Measurements from ENCODE around the gene ACTMAP. TPM values are rescaled to one million over a fixed set of nuclear protein-coding genes. Genes with fewer than 3 reads are reported as not detected.

ACTMAP gene
- total RNA-seq, 1 experiment from 2014 or later: 0.39 TPM

- no peak for DNase-seq (ENCODE audit: low spot score)
Observed at GRCh38 chr19:40693896-40694295, 56.4 kb downstream of the ACTMAP start.

- no peak for DNase-seq (ENCODE audit: low spot score)
Observed at GRCh38 chr19:40693150-40693788, 57.0 kb downstream of the ACTMAP start.

GRCh38 chr19:40692212-40692551 lies 58.1 kb downstream of the ACTMAP start:
- DNase-seq (ENCODE audit: low spot score): no peak

GRCh38 chr19:40691421-40692211 lies 58.7 kb downstream of the ACTMAP start:
- no peak for DNase-seq (ENCODE audit: low spot score)

Other genes starting within 250 kb of the ACTMAP start
- gene SHKBP1, start 173.6 kb downstream of the ACTMAP start, total RNA-seq (2014; rRNA removed; shearing (Covaris generic)): 26.6 and 30.9 TPM in 2 replicates
- 4.7 and 5.6 TPM in 2 replicates for gene LTBP4, start 149.1 kb downstream of the ACTMAP start, total RNA-seq (2014; rRNA removed; shearing (Covaris generic))
- 18.4 TPM in 2 replicates for gene NUMBL, start 59.8 kb downstream of the ACTMAP start, total RNA-seq (2014; rRNA removed; shearing (Covaris generic))
- 11.9 and 19.1 TPM in 2 replicates for gene COQ8B, start 33.6 kb downstream of the ACTMAP start, total RNA-seq (2014; rRNA removed; shearing (Covaris generic))
- 4.0 and 5.1 TPM in 2 replicates for gene ITPKC, start 33.4 kb downstream of the ACTMAP start, total RNA-seq (2014; rRNA removed; shearing (Covaris generic))
- gene SNRPA, start 726 bp upstream of the ACTMAP start, total RNA-seq (2014; rRNA removed; shearing (Covaris generic)): 42.3 and 71.7 TPM in 2 replicates
- 1.1 TPM in 1 of 2 replicates, not detected in the other for gene MIA, start 25.0 kb upstream of the ACTMAP start, total RNA-seq (2014; rRNA removed; shearing (Covaris generic))
- gene RAB4B, start 27.8 kb upstream of the ACTMAP start, total RNA-seq (2014; rRNA removed; shearing (Covaris generic)): 15.9 and 18.8 TPM in 2 replicates
- gene EGLN2, start 48.7 kb upstream of the ACTMAP start, total RNA-seq (2014; rRNA removed; shearing (Covaris generic)): 25.7 and 30.5 TPM in 2 replicates
- not detected in 2 replicates for gene CYP2A6, start 100.0 kb upstream of the ACTMAP start, total RNA-seq (2014; rRNA removed; shearing (Covaris generic))
- gene CYP2A7, start 131.8 kb upstream of the ACTMAP start, total RNA-seq (2014; rRNA removed; shearing (Covaris generic)): not detected in 2 replicates
- not detected in 2 replicates for gene CYP2B6, start 240.8 kb upstream of the ACTMAP start, total RNA-seq (2014; rRNA removed; shearing (Covaris generic))

Data from H4 (cell line).